ENCODE measurements around the gene PIP5K1A.

- no peak for TF ChIP-seq ESRRG (CRISPR knock-in tag; IDR thresholded peaks at IDR 0.05)
- no peak; the same call in 1 of the 2 replicates for TF ChIP-seq PATZ1 (CRISPR knock-in tag; IDR thresholded peaks at IDR 0.05; ENCODE audit: borderline replicate concordance)
- no peak for TF ChIP-seq ISL1 (CRISPR knock-in tag; IDR thresholded peaks at IDR 0.05)
These were observed 94.1 kb downstream of the PIP5K1A start for GRCh38 chr1:151292207-151293030.
